ENCODE measurements around the gene APRT. TPM values are rescaled to one million over a fixed set of nuclear protein-coding genes. Genes with fewer than 3 reads are reported as not detected.

APRT gene
- total RNA-seq, 1 donor from 2014 or later, result 85.2 TPM

DNA sequence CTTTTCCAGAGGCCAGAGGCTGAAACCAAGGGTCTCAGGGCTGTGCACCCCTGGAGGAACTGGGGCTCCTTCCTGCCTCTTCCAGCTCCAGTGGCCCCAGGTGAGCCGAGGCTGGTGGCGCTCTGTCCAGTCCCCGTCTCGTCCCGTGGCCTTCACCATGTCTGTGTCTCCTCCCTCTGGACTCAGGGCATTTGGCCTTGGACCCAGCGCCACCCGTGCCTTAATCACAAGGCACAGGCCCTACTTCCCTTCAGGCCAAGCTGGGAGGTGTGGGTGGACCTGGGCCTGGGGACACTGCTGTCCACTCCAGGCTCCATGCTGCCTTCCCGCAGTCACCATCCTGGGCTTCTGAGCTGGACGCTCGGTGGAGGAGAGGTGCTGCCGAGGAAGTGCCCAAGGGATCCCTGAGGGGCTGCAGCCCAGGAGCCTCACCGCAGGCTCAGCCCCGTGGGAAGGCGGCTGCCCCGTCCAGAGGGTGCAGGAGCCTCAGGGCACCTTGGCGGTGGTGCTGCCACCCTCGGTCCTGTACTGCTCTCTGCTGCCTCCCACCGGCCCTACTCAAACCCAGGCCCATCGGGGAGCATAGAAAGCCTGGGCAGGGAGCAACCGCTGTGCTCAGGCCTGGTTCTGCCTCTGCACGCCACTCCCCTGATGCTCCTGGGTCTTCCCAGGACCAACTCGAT lies 9.6 kb upstream of the APRT start:
- Histone ChIP-seq H3K9me3 (no peaks in the 10 kb centered on the region), H3K27me3 (no peaks in the 10 kb centered on the region), H3K4me3 (no peak overlapping the region), H3K27ac (no peak overlapping the region), H3K4me1 (no peaks in the 10 kb centered on the region), H3K36me3 (peaks cover 9% of the 10 kb centered on the region)
- intact Hi-C loops (cut with DNase I), result no loop called here
- DNase-seq (no peak), ATAC-seq (no peak)
- TF ChIP-seq CTCF (IDR thresholded peaks at IDR 0.05), result no peak

DNA sequence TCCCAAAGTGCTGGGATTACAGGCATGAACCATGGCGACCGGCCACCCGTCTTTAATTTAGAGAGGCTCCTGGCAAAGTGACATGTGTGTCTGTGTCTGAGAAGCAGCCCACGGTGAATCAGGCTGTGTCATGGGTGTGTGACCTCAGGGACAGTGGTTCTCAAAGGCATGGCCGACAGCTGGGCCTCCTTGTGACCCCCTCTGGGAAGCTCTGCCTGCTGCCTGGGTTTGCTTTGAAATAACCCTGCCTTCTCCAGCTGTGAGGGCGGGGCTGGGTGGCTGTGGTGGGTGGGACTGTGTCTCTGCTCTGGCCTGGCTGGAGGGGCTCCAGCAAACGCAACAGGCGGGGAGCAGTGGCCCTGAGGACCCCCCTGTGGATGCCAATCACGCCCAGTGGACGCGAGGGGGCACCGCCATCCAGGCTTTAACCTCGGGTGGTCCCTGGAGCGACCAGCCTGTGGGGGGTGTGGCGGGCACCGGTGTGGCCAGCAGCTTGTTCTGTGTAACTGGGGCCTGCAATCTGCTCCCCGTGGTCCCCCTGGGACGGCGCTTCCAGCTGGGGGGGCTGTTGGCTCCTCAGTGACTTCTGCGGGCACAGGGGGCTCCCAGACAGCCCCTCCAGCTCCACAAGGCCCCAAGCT lies 8.8 kb upstream of the APRT start:
- Histone ChIP-seq H3K27ac (no peak overlapping the region), H3K4me1 (no peaks in the 10 kb centered on the region), H3K4me3 (no peak overlapping the region), H3K27me3 (no peaks in the 10 kb centered on the region), H3K36me3 (peaks cover 9% of the 10 kb centered on the region), H3K9me3 (no peaks in the 10 kb centered on the region)
- TF ChIP-seq CTCF (IDR thresholded peaks at IDR 0.05), result no peak
- DNase-seq, result no peak
- intact Hi-C loops (cut with DNase I), result no loop called here
- no peak for ATAC-seq

DNA sequence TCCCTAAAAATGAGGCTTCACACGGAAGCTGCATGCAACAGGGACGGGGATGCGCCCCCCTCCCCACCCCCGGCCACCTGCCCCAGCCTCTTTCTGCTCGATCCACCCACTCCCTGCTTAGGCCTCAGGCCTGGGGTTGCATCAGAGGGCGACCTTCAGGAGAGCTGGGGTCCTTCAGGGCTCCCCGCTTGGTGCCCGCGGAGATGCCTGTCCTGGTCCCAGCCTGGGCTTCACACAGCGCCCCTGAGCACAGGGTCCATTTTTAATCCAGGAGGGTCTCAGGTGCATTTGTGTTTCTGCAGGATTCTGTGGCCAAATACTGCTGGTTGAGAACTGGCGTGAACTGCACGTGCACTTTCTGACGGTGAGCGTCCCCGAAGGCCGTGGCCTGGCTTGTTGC lies 7.4 kb upstream of the APRT start:
- DNase-seq, result no peak
- Histone ChIP-seq H3K4me3 (no peak overlapping the region), H3K36me3 (peaks cover 9% of the 10 kb centered on the region), H3K4me1 (no peaks in the 10 kb centered on the region), H3K27ac (no peak overlapping the region), H3K27me3 (no peaks in the 10 kb centered on the region), H3K9me3 (no peaks in the 10 kb centered on the region)
- no peak for ATAC-seq
- intact Hi-C loops (cut with DNase I), result no loop called here
- TF ChIP-seq CTCF (IDR thresholded peaks at IDR 0.05), result no peak

GRCh38 chr16:88818575-88818874 lies 6.8 kb upstream of the APRT start:
- H3K27me3 ChIP-seq, result no peaks in the 10 kb centered on the region
- TF ChIP-seq CTCF (IDR thresholded peaks at IDR 0.05), result no peak
- H3K4me1 ChIP-seq, result no peaks in the 10 kb centered on the region
- no peaks in the 10 kb centered on the region for H3K9me3 ChIP-seq
- ATAC-seq (no peak), DNase-seq (no peak)
- H3K36me3 ChIP-seq, result peaks cover 9% of the 10 kb centered on the region
- H3K27ac ChIP-seq, result no peak overlapping the region
- no peak overlapping the region for H3K4me3 ChIP-seq
- intact Hi-C loops (cut with DNase I), result no loop called here

DNA sequence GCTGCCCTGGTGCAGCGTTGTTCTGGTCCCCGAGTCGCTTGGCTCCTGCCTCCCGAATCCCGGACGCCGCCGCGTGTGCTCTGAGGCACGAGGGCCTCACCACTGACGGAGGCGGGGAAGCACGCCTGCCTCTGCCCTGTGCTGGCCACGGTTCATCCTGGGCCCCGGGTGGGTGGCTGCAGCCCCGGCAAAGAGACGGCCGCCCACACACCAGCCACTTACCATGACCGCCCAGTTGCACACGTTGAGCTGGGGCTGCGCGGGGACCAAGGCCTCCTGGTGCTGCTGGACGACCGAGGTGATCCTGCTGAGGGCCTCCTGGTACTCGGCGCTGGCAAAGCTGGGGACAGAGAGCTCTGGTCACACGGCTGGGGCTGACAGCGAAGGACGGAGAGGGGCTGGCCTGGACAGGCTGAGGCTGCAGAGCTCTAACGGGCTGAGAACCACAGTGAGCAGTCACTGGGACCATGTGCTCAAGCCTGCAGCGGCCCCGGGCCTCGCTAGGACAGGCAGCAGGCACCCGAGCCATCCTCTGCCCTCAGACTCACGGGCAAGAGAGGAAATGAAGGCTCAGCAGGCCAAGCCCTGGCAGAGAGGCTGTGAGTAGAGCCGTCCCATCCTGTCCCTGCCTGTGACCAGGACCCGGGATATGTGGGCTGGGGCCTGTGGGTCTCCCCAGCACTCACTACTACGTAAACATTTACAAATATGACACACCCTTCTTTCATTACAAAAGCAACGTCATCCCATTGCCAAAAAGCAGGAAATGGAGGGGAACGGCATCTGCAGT lies 6.3 kb upstream of the APRT start:
- intact Hi-C loops (cut with DNase I), result no loop called here
- H3K36me3 ChIP-seq, result peaks cover 9% of the 10 kb centered on the region
- H3K27me3 ChIP-seq, result no peaks in the 10 kb centered on the region
- DNase-seq (no peak), ATAC-seq (no peak)
- TF ChIP-seq CTCF (IDR thresholded peaks at IDR 0.05), result no peak
- peaks cover 1% of the 10 kb centered on the region for H3K4me1 ChIP-seq
- H3K4me3 ChIP-seq, result no peak overlapping the region
- no peak overlapping the region for H3K27ac ChIP-seq
- no peaks in the 10 kb centered on the region for H3K9me3 ChIP-seq
